ENCODE measurements around the gene TSPAN14.
A peak's percentile ranks its signal among the peaks of the same experiment; 100 is the strongest.

TSPAN14 gene

DNA sequence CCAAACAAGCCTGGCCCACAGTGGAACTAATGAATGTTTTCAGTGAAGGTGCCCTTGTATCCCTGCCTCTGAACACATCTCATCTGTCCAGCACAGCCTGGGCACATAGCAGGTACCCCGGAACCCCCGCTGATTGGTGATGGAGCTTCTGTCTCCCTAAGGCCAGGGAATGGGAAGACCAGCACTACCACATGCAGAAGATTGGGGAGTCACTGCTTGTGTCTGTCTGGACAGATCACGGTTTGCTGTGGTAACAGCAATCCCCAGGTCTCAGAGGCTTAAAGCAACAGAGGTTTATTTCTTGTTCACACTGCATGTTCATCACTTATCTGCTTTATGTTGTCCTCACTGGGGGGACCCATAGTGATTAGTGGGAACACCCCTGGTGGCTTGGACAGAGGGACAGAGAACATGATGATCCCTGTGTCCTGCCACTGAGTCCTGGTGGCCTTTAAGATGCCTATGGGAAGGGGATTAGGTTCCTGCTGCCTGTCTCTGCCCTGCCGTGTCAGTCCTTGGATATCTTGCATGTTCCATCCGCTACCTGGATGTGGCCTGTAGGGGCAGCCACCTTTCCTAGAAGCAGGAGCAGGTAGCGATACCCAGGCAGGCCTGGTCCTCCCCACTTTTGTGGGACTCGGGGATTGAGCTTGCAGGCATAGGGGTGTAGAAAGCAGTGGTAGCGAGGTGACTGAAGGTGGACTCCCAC, 3.6 kb downstream of the TSPAN14 start:
- DNase-seq: no peak

DNA sequence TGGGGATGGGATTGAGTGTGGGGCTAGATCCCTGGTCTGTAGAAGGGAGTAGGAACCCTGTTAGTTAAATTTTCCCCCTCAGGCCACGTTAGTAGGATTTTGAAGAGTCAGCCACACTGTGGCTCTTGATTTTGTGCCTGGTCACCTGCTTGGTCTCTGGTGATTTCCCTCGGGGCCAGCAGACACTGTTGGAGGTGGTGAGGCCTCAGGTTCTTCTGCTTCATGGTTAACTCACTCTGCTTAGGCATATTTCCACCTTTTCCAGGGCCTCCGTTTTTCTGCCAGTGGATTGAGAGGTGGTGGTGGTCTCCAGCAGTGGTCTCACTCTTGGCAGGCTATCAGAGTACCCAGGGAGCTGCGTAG, 4.1 kb downstream of the TSPAN14 start:
- DNase-seq: no peak

DNA sequence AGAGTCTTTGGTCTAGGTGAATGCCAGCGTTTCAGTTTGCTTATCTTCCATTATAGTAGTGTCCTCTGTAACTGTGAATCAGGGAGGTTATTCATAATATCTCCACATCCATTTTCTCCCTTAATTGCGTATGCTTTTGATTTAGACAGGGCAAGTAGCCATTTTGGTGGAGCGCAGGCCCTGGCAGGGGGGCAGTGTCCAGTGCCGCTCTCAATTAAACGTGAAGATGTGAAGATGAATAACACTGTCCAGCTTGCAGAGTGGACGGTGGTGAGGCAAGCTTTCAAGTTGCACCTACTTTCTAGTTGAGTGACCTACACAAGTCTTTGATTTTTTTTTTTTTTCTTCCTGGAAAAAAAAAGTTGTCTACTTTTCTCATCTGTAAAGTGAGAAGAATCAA, 4.5 kb downstream of the TSPAN14 start:
- no peak for DNase-seq

DNA sequence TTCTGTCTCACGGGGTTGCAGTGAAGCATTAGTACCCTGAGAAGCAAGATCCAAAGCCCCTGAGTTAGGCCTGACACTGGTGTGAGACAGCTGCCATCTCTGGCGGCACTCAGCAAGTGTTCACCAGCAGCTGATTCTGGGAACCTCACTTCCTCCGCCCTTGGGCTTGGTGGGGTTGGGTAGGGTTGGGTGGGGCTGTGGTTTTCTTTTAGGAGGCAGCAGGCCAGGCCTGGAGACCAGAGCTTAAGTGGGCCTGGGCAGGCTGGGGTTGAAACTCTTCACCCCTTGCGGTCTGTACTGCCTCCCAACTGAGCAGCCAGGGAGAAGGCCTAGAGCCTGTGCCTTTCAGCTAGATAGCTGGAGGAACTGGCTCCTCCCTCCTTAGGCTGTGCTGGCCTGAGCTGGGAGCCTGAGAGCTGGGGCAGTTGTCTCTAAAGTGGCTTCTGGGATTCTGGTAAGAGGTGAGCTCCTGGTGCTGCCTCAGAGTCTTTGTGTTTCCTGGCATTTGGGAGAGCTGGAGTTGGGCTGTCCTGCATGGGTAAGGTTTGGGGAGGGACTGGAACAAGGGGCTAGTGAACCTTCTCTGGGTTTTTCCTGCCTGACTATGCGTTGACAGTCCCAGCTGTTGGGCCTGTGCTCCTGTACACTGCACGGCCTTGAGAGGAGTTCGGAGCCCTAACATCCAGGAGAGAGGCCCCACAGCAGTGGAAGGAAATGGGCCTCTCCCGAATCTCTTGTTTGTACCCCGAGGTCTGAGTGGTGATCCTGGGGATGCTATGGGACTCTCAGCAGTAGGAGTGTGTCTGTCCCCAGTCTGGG, 5.1 kb downstream of the TSPAN14 start:
- DNase-seq: peak; percentile 68

DNA sequence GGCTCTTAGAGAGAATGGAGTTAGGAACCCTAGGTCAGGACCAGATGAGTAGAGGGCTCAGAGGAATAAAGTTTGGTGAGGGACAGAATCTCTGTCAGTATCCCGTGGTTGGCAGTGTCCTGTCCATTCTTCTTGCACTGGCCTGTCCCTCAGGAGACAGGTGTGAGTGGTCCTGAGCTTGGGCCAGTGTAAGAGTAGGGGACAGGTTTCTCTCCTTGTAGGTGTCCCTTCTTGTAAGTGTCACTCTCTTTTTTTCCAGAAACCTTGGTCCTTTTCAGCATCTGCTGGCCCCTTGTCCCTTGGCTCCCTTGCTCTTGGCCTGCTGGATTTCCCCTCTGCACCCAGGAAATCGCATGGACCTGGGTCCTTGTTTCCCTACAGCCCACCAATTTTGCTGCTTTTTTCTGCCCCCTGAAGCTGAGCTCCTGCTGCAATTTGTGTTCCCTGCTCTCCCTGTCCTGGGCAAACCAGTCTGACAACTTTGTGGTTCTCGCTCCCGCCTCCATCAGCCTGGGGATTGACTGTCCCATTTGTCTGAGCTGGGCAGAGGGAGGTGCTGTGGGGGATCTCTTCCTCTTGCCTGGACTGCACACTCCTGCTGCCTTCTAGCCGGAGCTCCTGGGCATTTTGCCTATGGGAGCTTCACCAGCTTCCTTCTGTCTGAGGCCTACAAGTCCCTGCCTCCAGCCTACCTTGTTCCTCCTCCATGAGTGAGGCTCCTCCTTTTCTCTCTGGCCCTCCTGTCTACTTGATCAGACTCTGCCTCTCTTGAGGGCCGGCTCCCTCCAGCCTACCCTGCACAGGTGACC, 6.5 kb downstream of the TSPAN14 start:
- DNase-seq: no peak

DNA sequence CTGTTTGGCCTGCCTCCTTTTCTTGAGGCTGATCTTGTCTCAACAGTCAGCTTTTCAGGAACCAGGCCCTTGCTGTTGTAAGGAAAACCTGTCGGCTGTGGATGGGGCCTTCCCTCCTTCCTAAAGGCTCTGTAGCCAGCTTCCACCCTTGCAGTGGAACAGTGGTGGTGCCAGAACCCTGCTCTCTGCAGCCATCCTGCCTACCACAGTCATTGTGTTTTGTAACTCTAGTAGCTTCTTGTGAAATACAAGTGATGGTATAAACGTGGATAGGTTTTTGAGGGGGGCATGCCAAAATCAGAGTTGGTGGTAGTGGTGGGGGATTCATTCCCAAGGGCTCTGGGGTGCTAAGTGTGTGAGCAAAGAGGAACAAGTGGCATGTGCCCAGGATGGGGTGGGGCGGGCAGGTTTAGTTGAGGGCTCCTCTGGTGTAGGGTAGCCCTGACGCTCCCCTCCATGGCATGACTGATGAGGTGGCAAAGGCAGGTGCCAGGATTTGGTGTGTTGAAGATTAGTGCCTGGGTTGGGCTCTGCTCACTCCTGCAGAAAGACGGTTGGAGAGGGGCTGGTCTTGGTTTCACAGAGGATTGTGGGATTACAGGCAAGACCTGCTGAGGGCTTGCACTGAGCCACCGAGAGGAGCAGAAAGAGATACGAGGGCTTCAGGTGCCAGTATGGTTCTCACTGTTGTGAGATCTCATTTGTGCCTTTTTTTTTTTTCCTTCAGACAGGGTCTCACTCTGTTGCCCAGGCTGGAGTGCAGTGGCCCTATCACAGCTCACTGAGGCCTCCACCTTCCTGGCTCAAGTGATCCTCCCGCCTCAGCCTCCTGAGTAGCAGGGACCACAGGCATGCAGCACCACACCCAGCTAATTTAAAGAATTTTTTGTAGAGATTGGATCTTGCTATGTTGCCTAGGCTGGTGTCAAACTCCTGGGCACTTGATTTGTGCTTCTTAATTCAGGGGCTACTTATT, 7.4 kb downstream of the TSPAN14 start:
- DNase-seq: no peak

DNA sequence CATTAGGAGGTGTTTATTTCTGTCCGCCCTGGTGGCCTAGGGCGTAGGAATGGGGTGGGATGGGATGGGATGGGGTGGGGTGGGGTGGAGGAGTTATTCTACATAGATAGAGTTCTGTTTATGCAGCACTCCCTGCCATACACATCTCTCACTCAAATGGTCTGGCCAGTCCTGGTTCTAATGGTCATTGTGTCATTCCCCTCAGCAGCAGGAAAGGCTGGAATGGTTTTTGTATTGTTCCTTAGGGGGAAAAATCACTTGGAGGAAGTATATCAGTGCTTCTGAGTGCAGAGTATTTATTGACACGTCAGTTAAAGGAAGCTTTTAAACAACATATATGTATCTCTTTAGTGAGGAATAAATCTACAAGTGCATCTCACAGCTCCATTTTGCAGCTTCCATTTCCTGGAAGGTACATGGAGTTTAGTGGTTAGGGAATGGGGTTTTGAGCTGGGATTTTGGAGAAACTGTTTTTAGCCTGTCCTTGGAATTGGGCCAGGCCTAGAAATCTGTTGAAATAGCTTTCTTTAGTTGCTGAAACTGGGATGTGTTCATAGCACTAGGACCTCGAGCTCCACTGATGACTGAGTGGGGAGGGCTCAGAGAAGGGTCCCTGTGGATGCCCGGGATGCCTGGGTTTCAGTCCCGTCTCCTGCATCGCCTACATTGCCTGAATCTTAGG, 8.3 kb downstream of the TSPAN14 start:
- no peak for DNase-seq

DNA sequence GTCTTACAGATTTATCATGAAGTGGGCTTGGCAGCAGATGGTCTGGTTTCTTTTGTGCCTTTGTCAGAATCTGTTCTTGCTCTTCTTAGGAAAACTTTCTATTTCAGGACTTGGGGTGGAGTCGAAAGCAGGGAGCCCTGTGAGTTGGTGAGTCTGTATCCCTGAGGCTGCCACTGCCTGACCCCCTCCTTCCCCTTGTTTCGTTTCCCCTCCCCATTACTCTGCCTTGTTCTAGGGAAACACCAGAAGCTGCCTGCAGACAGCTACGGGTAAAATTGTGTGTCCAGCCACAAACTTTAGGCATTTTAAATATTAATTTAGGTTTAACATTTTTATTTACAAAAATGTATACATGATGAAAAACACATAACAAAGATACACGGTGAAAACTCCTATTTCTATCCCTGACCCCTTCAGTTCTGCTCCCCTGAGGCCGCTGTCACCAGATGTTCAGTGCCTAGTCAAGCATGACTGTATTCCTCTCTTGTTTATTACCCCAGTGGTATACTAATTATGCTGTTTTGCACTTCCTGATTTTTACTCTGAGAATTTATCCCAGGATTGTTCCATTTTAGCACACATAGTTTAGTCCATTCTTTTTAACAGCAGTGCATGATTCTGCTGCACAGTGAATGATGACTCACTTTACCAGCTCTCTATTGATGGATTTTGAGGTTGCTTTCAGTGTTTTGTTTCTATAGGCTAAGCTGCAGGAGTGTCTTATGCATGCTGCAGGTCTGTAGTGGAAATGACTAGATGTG, 9.1 kb downstream of the TSPAN14 start:
- no peak for DNase-seq

DNA sequence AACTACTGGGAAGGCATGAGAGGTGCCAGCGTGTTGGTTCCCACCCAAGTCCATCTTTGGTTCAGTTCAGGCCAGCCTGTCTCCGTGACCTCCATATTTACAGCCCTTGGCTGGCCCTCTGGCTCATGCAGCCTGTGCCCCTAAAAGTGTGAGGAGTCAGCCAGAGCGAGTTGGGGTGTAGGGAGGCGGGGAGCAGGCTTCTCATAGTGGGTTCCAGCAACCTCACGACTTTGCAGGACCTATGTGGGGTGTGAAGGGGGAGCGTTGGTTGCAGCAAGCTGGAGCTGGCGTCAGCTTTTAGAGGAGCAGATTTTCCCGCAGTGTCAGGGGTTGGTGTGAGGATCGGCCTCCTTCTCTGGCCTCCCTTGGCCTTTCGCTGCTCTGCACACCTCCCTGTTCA, 9.8 kb downstream of the TSPAN14 start:
- DNase-seq: no peak

DNA sequence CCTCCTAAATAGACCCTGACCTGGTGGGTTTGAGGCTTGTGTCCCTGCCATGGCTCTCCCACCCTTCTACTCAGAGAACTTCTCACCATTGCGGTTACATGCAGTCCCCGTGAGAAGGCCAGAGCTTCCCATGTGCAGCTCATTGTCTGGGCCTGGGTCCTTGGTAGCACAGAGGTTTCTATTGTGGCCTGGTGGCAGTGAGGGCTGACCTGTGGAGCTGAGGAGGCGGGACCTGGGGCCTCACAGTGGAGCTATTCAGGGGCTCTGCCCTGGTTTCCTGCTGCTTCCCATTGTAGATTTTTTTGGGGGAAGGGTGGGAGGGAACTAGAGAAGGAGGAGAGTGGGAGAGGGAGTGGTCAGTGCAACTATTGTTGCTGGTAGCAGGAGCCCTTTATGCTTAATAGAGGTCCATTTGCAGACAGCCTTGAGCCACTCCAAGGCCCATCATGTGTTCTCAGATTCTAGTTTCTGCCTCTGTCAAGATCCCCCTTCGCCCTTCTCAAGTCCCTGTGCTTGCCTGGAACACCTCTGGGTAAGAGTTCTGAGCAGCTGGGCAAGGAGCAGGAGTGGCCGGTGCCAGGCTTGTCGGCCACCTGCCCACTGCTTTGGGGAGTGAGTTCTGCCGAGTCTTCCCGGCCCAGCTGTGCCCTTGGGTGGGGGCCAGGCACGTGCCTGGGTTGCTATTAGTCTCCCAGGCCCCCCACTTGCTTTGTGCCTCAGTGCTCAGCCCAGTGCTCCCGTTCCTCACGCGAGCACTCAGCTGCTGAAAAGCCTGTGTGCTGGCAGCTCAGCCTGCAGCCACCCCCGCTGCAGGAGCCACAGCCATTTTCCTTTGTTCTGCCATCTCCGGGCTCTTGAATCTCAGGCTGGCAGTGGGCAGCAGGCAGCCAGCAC, 10.7 kb downstream of the TSPAN14 start:
- DNase-seq: no peak

DNA sequence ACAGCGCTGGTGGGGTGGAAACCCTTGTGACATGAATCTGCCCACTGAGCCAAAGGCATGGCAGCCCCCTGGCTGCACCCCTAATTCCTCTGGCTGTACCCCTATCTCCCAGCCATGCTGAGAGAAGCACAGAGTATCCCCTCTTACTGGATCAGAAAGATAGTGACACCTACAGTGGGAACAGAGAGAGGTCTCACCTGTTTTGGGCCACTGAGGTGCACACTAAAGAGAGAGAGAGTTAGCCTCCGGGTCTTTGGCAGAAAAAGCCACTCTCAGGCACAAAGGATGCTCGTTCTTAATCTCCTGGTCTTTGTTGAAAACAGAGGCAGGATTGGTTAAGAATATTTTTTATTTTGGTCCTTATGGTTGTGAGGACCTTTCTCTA, 11.3 kb downstream of the TSPAN14 start:
- DNase-seq: no peak

DNA sequence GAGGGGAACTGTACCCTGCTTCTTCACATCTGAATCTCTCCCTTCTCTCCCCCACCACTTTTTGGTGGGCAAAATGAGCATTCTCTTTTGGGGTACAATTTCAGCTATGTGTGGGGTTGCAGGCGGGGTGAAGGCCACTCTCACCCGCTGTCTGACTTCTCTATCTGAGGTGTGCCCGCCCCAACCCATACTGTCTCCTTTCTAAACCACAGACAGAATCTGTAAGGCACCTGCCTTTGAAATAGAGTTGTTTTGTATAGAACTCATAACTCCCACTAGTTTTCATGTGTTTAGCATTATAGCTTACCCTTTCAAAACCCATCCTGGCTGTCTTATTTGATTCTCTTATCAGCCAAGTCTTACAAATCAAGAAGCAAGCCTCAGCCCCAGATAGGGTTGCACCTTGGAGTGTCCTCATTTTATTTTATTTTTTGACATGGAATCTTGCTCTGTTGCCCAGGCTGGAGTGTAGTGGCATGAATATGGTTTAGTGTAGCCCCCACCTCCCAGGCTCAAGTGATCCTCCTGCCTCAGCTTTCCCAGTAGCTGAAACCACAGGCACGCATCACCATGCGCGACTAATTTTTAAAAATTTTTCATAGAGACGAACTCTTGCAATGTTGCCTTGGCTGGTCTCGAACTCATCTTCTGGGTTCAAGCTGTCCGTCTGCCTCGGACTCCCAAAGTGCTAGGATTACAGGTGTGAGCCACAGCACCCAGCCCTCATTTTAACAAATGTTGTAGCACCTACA, 11.9 kb downstream of the TSPAN14 start:
- peak; percentile 53 for DNase-seq

DNA sequence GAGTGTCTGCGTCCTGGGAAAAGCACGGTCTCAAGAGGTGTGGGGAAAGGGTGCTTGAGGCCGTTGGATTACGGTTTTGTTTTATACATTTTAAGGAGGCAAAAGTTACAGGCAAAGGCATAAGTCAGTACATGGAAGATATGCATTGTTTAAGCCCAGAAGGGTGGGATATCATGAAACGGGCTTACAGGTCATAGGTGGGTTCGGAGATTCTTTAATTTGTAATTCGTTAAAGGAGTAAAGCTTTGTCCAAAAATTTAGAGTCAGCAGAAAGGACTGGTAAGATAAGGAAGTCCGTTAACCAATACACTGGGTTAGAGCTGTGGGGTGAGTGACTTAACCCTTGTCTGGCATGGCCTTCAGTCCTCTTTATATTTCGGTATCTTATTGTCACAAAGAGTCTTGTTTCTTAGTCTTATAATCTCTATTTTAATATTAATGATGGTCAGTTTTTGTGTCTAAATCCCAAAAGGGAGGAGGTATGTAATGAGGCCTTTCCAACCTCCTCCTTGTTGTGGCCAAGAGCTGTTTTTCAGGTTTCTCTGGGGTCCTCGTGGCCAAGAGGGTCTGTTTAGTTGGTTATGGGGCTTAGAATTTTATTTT, 12.7 kb downstream of the TSPAN14 start:
- DNase-seq: no peak

DNA sequence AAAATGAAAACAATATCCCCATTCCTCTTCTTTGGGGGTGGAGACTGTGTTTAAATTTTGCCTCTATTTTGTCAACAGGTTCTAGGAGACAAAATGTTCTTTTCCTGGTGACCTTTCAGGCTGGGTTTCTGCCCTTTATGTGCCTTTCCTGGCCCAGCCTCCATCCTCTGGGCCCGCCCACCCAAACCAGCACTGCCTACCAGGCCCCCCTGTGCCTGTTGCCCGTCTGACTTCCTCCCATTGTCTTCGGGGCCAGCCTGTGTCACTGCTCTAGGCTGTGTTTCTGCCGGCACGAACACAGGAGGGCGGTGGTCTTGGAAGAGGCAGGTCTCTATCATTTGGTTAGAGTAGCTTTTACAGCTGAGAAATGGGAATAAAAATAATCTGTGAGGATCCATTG, 13.9 kb downstream of the TSPAN14 start:
- DNase-seq: peak; percentile 55

DNA sequence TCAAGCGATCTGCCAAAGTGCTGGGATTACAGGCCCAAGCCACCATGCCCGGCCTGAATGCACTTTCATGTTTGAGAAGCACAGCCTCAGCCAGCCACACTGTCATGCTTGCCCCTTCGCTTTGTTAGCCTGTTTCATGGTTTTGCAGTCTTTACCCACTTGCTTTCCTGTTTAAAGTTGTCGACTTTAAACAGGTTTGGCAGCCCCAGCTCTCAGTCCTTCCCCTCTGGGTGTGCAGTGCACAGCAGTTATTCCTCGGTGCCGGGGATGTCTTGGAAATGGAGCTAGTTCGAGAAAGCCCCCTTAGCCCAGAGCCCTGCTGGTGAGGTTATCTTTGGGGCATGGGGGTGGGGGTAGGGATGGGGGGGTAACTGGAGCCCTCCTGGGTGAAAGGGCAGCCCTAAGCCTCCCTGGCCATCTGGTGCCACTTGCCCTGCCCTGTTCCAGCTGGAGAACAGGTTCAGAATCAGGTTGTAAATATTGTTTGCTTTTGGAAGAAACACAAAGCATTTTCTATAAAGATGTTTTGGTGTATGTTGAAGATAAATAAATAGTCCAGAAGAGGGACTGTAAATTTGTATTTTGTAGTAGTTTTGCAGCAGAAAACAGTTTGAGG, 14.8 kb downstream of the TSPAN14 start:
- DNase-seq: no peak

DNA sequence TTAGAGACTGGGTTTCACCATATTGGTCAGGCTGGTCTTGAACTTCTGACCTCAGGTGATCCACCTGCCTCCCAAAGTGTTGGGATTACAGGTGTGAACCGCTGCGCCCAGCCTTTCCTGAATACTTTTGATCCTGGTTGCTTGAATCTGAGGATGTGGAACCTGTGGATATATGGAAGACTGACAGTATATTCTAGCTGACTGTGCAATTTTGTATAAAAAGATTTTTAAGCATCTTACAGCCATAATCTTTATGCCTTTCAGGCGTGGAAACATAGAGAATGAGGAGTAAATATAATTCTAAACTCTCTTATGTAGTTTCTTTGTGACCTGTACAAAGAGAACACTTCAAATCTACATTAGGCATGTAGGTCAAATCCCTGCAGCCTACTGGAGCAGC, 16.2 kb downstream of the TSPAN14 start:
- DNase-seq: no peak

DNA sequence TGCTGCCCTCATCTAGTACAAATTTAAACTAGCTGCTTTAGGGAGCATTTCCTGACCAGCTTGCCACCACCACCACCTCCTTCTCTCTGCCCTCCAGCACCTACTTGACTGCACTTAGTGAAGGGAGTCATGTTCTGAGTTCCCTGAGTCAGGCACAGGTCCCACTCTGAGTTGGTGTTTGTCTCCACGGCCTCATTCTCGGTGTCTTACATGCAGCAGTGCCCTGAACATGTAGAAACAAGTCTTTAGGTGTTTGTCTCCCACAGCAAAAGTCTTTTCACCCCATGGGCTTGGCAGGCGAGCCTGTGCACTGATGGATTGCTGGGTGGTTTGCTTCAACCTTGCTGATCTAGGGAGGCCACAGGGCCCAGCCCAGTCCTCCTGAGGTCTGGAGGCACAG, 16.9 kb downstream of the TSPAN14 start:
- DNase-seq: no peak

DNA sequence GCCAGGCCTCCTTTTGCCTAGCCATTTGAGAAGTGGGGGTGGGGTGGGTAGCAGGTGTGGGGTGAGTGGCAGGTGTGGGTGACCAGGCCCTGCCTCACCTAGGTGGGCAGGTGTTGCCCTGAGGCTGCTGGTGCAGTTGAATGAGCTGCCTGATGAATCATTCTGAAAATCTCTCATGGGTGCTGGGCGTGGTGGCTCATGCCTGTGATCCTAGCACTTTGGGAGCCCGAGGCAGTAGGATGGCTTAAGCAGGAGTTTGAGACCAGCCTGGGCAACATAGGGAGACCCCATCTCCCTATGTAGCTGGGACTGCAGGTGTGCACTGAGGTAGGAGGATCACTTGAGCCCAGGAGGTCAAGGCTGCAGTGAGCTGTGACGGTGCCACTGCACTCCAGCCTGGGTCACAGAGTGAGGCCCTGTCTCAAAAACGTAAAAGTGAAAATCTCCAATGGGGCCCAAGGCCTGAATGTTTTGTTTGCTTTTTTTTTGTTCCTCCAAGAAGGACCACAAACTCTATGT, 17.7 kb downstream of the TSPAN14 start:
- DNase-seq: no peak

Measured in CD4-positive, alpha-beta T cell treated with Interferon gamma for 1 hour (primary cell).